Lower lobe of right lung (tissue), 2 donors: ENCODE data around the gene TEX11. TPM values are rescaled to one million over a fixed set of nuclear protein-coding genes. Genes with fewer than 3 reads are reported as not detected.

Experiments used
- ATAC-seq, 2 donors: fragments of 200-7000 bp; cut with Tn5 transposase; one replicate each; pipeline ENCODE4 v1.9.1; 2020 to 2022; ENCODE audit warnings: mild to moderate bottlenecking in 2 of 2, moderate library complexity in 2 of 2
- DNase-seq: peaks from one replicate; pipeline ENCODE4 v3.0.0-alpha.2; 2020
- H3K27ac ChIP-seq: fragments of 200-600 bp; one replicate; pipeline ENCODE4 v1.8.0; 2022
- H3K27me3 ChIP-seq: fragments of 200-600 bp; one replicate; pipeline ENCODE4 v1.8.0; 2022; ENCODE audit warnings: low read depth
- H3K36me3 ChIP-seq: fragments of 200-600 bp; one replicate; pipeline ENCODE4 v1.8.0; 2022; ENCODE audit warnings: mild to moderate bottlenecking
- H3K4me1 ChIP-seq: fragments of 200-600 bp; one replicate; pipeline ENCODE4 v1.8.0; 2022
- H3K4me3 ChIP-seq: fragments of 200-600 bp; one replicate; pipeline ENCODE4 v1.8.0; 2022; ENCODE audit warnings: mild to moderate bottlenecking
- H3K9me3 ChIP-seq: fragments of 200-600 bp; one replicate; pipeline ENCODE4 v1.8.0; 2022
- intact Hi-C: fragments of 100-400 bp; cut with DNase I; formaldehyde crosslinking; loops from one replicate; pipeline ENCODE4 v1.11.0; 2022
- total RNA-seq: library from RNA; stranded (reverse); fragmentation: NEBNext Ultra II Directional; extraction: Animal tissue kit (Norgen Biotek cat#: 25700); gene quantifications from one replicate; pipeline ENCODE4 v1.2.1, GENCODE V29; 2021
- TF ChIP-seq, protein P1 (sequence below): fragments of 200-600 bp; IDR thresholded peaks from one replicate; pipeline ENCODE4 v1.8.0; 2022; ENCODE audit warnings: antibody characterized with exemption, mild to moderate bottlenecking
- donor health status: DM: no; HTN: yes; CAD: no; lungs with severe emphysema.

TEX11 gene
- total RNA-seq, 1 donor from 2014 or later: not detected

DNA sequence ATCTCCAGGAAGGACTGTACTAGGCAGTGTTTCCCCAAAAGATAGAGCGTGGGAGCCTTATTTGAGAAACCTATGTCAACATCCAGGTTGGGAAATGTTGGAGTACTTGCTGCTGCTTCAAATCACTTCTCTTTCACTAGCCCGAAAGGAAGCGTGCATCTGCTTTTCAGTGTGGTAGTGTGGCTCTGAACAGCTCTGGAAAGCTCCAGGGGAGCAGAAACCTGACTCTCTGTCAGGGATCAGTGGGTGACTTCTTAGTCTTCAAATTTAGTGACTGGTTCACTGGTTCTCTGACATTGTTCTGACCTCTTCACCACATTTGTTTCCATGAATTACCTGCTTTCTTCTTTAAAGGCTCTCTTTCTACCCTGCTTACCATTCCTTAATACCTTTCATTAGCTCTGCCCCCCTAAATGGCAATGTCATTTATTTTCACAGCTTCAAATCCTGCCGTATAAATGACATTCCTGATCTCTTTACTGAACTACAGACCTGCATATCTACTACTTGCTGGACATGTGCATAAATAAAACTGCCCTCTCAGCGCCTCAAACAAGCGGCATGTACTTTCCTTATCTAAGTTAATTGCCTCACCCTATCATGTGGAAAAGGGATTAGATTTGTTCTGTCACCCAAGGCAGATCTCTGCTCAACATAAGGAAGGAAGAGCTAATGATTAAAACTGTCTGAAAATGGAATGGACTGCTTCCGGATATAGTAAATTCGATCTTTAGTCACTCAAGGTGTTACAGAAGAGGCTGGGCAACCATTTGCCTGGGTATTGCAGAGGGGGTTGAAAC is 426.8 kb downstream of the TEX11 start:
- H3K36me3 ChIP-seq: no peaks in the 10 kb centered on the region
- peak; percentile 63 to 65 for ATAC-seq
- peaks cover 28% of the 10 kb centered on the region for H3K4me1 ChIP-seq
- no peak overlapping the region for H3K27ac ChIP-seq
- H3K27me3 ChIP-seq: no peaks in the 10 kb centered on the region
- no peaks in the 10 kb centered on the region for H3K9me3 ChIP-seq
- intact Hi-C loops: no loop called here
- no peak for DNase-seq
- TF ChIP-seq, protein P1, sequence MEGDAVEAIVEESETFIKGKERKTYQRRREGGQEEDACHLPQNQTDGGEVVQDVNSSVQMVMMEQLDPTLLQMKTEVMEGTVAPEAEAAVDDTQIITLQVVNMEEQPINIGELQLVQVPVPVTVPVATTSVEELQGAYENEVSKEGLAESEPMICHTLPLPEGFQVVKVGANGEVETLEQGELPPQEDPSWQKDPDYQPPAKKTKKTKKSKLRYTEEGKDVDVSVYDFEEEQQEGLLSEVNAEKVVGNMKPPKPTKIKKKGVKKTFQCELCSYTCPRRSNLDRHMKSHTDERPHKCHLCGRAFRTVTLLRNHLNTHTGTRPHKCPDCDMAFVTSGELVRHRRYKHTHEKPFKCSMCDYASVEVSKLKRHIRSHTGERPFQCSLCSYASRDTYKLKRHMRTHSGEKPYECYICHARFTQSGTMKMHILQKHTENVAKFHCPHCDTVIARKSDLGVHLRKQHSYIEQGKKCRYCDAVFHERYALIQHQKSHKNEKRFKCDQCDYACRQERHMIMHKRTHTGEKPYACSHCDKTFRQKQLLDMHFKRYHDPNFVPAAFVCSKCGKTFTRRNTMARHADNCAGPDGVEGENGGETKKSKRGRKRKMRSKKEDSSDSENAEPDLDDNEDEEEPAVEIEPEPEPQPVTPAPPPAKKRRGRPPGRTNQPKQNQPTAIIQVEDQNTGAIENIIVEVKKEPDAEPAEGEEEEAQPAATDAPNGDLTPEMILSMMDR: no peak
- no peak overlapping the region for H3K4me3 ChIP-seq

DNA sequence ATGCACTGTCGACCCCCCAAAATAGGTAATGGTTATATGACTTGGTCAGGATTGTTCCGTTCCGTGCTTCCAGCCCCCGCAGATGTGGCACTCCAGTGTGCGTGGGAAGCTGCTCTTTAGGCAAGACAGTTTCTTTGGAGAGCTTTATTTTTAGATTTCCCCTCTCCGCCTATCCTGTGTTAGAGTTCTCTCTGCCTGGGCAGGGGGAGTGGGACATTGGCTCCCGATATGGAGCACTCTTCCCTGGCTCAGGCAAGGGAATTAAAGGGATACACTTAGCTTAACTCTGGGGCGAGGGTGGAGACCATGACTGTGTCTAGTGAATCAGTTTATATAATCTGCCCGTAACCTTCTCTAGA is 427.9 kb downstream of the TEX11 start:
- Histone ChIP-seq H3K27me3 (no peaks in the 10 kb centered on the region), H3K36me3 (no peaks in the 10 kb centered on the region), H3K4me3 (no peak overlapping the region), H3K4me1 (peaks cover 28% of the 10 kb centered on the region), H3K9me3 (no peaks in the 10 kb centered on the region), H3K27ac (peak overlapping the region; percentile 41)
- TF ChIP-seq, protein P1: no peak
- ATAC-seq (peak in 1 of 2 donors; percentile 19), DNase-seq (no peak)
- intact Hi-C loops: no loop called here

DNA sequence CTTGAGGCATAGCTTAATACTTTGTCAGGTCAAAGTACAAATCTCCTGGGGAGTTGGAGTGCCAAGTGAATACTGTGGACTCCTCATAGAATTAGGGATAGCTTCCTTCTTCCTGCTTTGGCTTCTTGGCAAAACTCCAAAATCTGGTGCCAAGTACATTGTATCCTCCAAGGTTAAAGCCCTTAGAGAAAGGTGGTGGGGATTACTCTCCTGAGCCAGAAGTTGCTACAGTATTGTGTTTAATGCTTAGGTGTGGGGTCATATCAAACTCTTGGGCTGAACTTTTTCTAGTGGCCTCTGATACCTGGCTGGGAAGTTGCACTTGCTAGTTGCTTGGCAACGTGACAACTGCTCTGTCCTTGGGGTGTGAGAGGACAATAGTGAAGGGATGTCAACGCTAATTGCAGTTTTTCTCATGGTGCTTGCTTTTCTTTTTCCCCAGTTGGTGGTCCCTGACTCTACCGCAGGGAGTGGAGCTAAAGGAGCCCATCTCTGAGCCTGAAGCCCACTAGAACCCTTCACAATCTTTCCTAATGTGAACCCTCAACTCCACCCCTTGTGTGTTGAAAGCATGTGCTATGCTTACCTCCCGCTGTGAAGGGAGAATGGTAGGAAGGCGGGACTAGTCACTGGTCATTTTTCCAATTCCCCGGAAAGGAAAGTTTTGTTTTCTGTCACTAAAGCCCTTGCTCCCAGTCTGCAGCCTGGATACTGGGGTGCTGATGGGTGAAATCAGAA is 428.4 kb downstream of the TEX11 start:
- Histone ChIP-seq H3K36me3 (no peaks in the 10 kb centered on the region), H3K27ac (peak overlapping the region; percentile 41), H3K9me3 (no peaks in the 10 kb centered on the region), H3K4me1 (peaks cover 28% of the 10 kb centered on the region), H3K27me3 (no peaks in the 10 kb centered on the region), H3K4me3 (no peak overlapping the region)
- intact Hi-C loops: no loop called here
- ATAC-seq (no peak), DNase-seq (no peak)
- TF ChIP-seq, protein P1: no peak

DNA sequence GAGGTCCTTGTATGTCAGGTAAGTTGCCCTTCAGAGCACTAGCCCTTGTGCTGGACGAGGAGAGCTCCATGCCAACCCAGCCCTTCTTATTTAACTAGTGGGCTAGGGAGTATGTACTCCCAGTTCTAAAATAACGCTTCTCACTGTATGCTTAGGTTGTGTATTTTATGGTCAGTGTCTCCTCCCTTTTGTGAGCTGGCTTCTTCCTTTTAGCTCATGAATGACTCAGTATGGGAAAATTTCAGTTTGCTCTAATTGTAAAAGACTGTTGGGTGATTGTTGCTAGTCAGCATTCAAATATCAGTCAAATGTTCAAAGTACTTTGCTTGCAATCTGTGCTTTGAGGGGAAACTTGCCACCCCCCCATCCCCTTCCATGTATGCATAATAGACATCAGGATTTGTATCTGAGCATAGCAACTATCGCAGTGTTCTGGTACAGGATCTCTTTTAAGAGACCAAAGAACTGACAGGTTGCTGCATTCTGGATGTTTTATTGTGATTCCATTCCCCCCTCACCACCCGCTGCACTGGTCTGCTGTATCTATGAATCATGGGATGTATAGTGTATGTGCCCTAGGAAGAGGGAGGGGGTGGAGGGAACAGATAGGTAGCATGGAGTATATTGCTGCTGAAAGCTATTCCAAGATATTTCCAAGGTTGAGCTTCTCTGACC is 429.1 kb downstream of the TEX11 start:
- Histone ChIP-seq H3K27ac (no peak overlapping the region), H3K4me3 (no peak overlapping the region), H3K36me3 (no peaks in the 10 kb centered on the region), H3K4me1 (peaks cover 28% of the 10 kb centered on the region), H3K27me3 (no peaks in the 10 kb centered on the region), H3K9me3 (no peaks in the 10 kb centered on the region)
- DNase-seq (no peak), ATAC-seq (peak in 1 of 2 donors; percentile 28)
- intact Hi-C loops: no loop called here
- TF ChIP-seq, protein P1: no peak

Other genes starting within 250 kb of the TEX11 start
- gene SLC7A3, start 22.4 kb upstream of the TEX11 start, total RNA-seq: not detected
- 47.7 TPM for gene SNX12, start 159.6 kb upstream of the TEX11 start, total RNA-seq
- 34.7 TPM for gene FOXO4, start 187.1 kb upstream of the TEX11 start, total RNA-seq
- not detected for gene CXorf65, start 198.0 kb upstream of the TEX11 start, total RNA-seq
- gene IL2RG, start 202.9 kb upstream of the TEX11 start, total RNA-seq: 33.1 TPM
- gene MED12, start 209.9 kb upstream of the TEX11 start, total RNA-seq: 48.4 TPM
- gene NLGN3, start 236.1 kb upstream of the TEX11 start, total RNA-seq: 1.3 TPM